Heart left ventricle (tissue), 16 donors: ENCODE data around the gene BRSK1. TPM values are rescaled to one million over a fixed set of nuclear protein-coding genes. Genes with fewer than 3 reads are reported as not detected.

Experiments
- ATAC-seq, 4 donors: fragments of 200-7000 bp; cut with Tn5 transposase; one replicate each; pipeline ENCODE4 v1.9.1; 2020 to 2022; ENCODE audit warnings: moderate library complexity in 4 of 4, mild to moderate bottlenecking in 3 of 4, moderate number of reproducible peaks in 1 of 4
- DNase-seq, 5 donors: peaks; one replicate each; pipeline ENCODE4 v3.0.0-alpha.2; 2020
- H3K27ac ChIP-seq, 12 donors: fragments of 200-600 bp; sonication (generic) in 4 of 12; one replicate each; pipeline versions ENCODE4 v1.5.0 to v1.8.0; 2016 to 2022; ENCODE audit warnings: mild to moderate bottlenecking in 2 of 12
- H3K27me3 ChIP-seq, 9 donors: fragments of 200-600 bp; sonication (generic) in 2 of 9; one replicate each; pipeline versions ENCODE4 v1.5.1 to v1.8.0; 2016 to 2022; ENCODE audit warnings: mild to moderate bottlenecking in 3 of 9
- H3K36me3 ChIP-seq, 9 donors: fragments of 200-600 bp; sonication (generic) in 2 of 9; one replicate each; pipeline versions ENCODE4 v1.5.0 to v1.8.0; 2018 to 2022; ENCODE audit warnings: mild to moderate bottlenecking in 2 of 9
- H3K4me1 ChIP-seq, 12 donors: fragments of 200-600 bp; sonication (generic) in 4 of 12; one replicate each; pipeline versions ENCODE4 v1.5.0 to v1.8.0; 2016 to 2022; ENCODE audit warnings: mild to moderate bottlenecking in 3 of 12
- H3K4me3 ChIP-seq, 12 donors: fragments of 200-600 bp; sonication (generic) in 4 of 12; one replicate each; pipeline versions ENCODE4 v1.5.0 to v1.8.0; 2017 to 2022; ENCODE audit warnings: mild to moderate bottlenecking in 9 of 12, moderate library complexity in 4 of 12
- H3K9me3 ChIP-seq, 12 donors: fragments of 200-600 bp; sonication (generic) in 4 of 12; one replicate each; pipeline versions ENCODE4 v1.5.0 to v1.8.0; 2016 to 2022; ENCODE audit warnings: mild to moderate bottlenecking in 1 of 12
- CTCF ChIP-seq, 12 donors: fragments of 200-600 bp; sonication (generic) in 4 of 12; IDR thresholded peaks; one replicate each; pipeline versions ENCODE4 v1.5.0 to v1.8.0; 2018 to 2022; ENCODE audit warnings: antibody characterized with exemption in 12 of 12, mild to moderate bottlenecking in 5 of 12
- POLR2A ChIP-seq, 2 donors: fragments of 450-650 bp; IDR thresholded peaks; one replicate each; pipeline ENCODE4 v1.6.1; 2017; ENCODE audit warnings: antibody characterized with exemption in 2 of 2, mild to moderate bottlenecking in 2 of 2, moderate library complexity in 2 of 2
- WGBS, 4 donors: extraction: QIAGEN DNeasy Blood & Tissue Kit in 2 of 4; methylation state at CpG; one replicate each; pipeline versions ENCODE4 v1.1.5 to v1.1.7; 2013 to 2018; 5-methylcytosine and 5-hydroxymethylcytosine counted together
- intact Hi-C, 10 donors: fragments of 100-400 bp; cut with DNase I; formaldehyde crosslinking; loops; one replicate each; pipeline versions ENCODE4 v1.11.1 to v1.14.2; 2022
- polyA plus RNA-seq, 2 donors: library from polyadenylated mRNA; stranded (reverse); fragments of 200-250 nt; gene quantifications; one replicate each; pipeline ENCODE4 v1.2.3, GENCODE V29; 2013
- total RNA-seq, 9 donors: library from RNA; depleted of rRNA in 2 of 9; stranded (reverse); fragments of >200 nt in 2 of 9; fragmentation: NEBNext Ultra II Directional in 3 of 9; extraction: Animal tissue kit (Norgen Biotek cat#: 25700) in 3 of 9; gene quantifications; one replicate each; pipeline versions ENCODE4 v1.1.0 to v1.2.4, GENCODE V29; 2016 to 2023
- donor health status: ischemic (EF 13 %, LVEDD 7.1; RV severe dilation, severe dysfunction).
- donor health status: healthy with polysubstance abuse.
- donor health status: DM: no; HTN: yes; CAD: no.
- donor health status: DM: no; HTN: no; CAD: no.
- donor health status: ischemic (EF 25% LVEDD 6.9; RV normal size, moderate dysfunction).
- donor health status: ischemic (EF 25% LVEDD 5.7; RV mildly dilated, moderate dysfunction).
- donor health status: healthy.
- donor health status: DM: yes; HTN: yes; CAD: no.
- donor health status: ischemic (EF 35%, LVEDD 5.7; RV mildly dilated, moderate dysfunction).
- donor health status: nonischemic (EF 11% LVEDD 7.7; RV severe dilation, severe dysfunction).
- donor health status: DM: yes; HTN: yes; CAD: no.
- donor health status: PGD.
- donor health status: ischemic (EF 29% LVEDD 5.4; RV normal size, mild dysfunction).
- donor health status: nonischemic (EF 23%, LVEDD 6.1; RV moderate dilation, normal function).

BRSK1 gene
- total and polyA plus RNA-seq, 11 donors = 1.6 to 7.4 (median 2.1) TPM

- Histone ChIP-seq H3K27me3 (no peaks in the 10 kb centered on the region), H3K27ac (no peak overlapping the region), H3K4me1 (peaks cover 2 to 36% (median 20%) of the 10 kb centered on the region in 12 donors), H3K9me3 (no peaks in the 10 kb centered on the region), H3K4me3 (no peak overlapping the region), H3K36me3 (peaks cover 8 to 70% (median 61%) of the 10 kb centered on the region in 9 donors)
- intact Hi-C loops = no loop called here
- DNase-seq (peak in 1 of 5 donors; percentile 14), ATAC-seq (no peak)
- 91 to 94% (median 92%) methylated on average over 21 to 23 of the region's 23 CpGs for WGBS, 4 donors
- TF ChIP-seq CTCF (IDR thresholded peaks at IDR 0.05) = no peak
- no peak for TF ChIP-seq POLR2A (IDR thresholded peaks at IDR 0.05)
Observed at GRCh38 chr19:55245236-55245904, 38.4 kb upstream of the BRSK1 start.

- H3K36me3 ChIP-seq = peaks cover 4 to 57% (median 50%) of the 10 kb centered on the region in 9 donors
- intact Hi-C loops = no loop called here
- 91 to 92% (median 91%) methylated on average over 29 to 40 of the region's 40 CpGs for WGBS, 4 donors
Observed at GRCh38 chr19:55246462-55247451, 37.0 kb upstream of the BRSK1 start.

GRCh38 chr19:55247621-55248099 lies 36.1 kb upstream of the BRSK1 start:
- intact Hi-C loops = no loop called here
- peak overlapping the region in 3 of 12 donors; percentile 1 to 36 (median 22) for H3K27ac ChIP-seq
- peaks cover 0 to 48% (median 41%) of the 10 kb centered on the region in 9 donors for H3K36me3 ChIP-seq
- no peaks in the 10 kb centered on the region for H3K9me3 ChIP-seq
- peak; percentile 48 to 83 (median 71) for ATAC-seq
- H3K4me3 ChIP-seq = no peak overlapping the region
- peak; percentile 57 to 65 (median 62) for DNase-seq
- WGBS, 4 donors = 17 to 31% (median 28%) methylated on average over 10 of the region's 10 CpGs
- no peak for TF ChIP-seq CTCF (IDR thresholded peaks at IDR 0.05)
- no peak for TF ChIP-seq POLR2A (IDR thresholded peaks at IDR 0.05)
- H3K27me3 ChIP-seq = no peaks in the 10 kb centered on the region
- H3K4me1 ChIP-seq = peaks cover 2 to 56% (median 35%) of the 10 kb centered on the region in 12 donors

More at GRCh38 chr19:55246462-55247451, 37.0 kb upstream of the BRSK1 start:
- DNase-seq (peak in 1 of 5 donors; percentile 57), ATAC-seq (no peak)
- H3K9me3 ChIP-seq = no peaks in the 10 kb centered on the region
- peaks cover 2 to 46% (median 27%) of the 10 kb centered on the region in 12 donors for H3K4me1 ChIP-seq
- H3K4me3 ChIP-seq = no peak overlapping the region
- no peak for TF ChIP-seq CTCF (IDR thresholded peaks at IDR 0.05)
- no peak for TF ChIP-seq POLR2A (IDR thresholded peaks at IDR 0.05)
- H3K27ac ChIP-seq = peak overlapping the region in 3 of 12 donors; percentile 1 to 36 (median 22)
- no peaks in the 10 kb centered on the region for H3K27me3 ChIP-seq
